22Rv1 (cell line): ENCODE measurements around the gene CXCL1.

Experiments used
- H3K27ac ChIP-seq: fragments of 450-650 bp; 2 replicates; pipeline ENCODE4 v1.5.1; 2017
- ZFX ChIP-seq: fragments of 450-650 bp; IDR thresholded peaks from 2 replicates; pipeline ENCODE4 v1.6.1; 2017; ENCODE audit warnings: antibody characterized with exemption, borderline replicate concordance
- TF ChIP-seq, protein P1 (sequence below): fragments of 450-650 bp; IDR thresholded peaks from 2 replicates; pipeline ENCODE4 v1.5.1; 2017; ENCODE audit warnings: mild to moderate bottlenecking

The CXCL1 gene

DNA sequence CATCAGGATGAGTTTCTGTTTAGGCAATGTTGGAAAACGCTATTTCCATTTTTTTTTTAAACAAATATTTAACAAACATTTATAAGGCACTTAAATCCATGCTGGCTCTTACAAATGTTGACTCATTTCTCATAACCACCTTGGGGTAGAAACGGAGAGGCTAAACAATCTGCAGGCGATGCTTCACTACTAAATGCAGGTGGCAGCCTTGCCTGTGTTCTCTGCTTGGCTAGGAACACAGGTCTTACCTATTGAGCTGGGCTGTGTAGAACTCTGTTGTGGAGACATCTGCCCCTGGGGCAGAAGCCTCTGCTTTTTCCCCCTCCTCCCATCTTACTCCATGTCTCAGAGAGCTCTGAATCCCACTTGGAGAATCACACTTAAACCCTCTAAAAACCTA is 1.4 kb upstream of the CXCL1 start:
- H3K27ac ChIP-seq: no peak overlapping the region
- no peak for TF ChIP-seq ZFX
- TF ChIP-seq, protein P1, sequence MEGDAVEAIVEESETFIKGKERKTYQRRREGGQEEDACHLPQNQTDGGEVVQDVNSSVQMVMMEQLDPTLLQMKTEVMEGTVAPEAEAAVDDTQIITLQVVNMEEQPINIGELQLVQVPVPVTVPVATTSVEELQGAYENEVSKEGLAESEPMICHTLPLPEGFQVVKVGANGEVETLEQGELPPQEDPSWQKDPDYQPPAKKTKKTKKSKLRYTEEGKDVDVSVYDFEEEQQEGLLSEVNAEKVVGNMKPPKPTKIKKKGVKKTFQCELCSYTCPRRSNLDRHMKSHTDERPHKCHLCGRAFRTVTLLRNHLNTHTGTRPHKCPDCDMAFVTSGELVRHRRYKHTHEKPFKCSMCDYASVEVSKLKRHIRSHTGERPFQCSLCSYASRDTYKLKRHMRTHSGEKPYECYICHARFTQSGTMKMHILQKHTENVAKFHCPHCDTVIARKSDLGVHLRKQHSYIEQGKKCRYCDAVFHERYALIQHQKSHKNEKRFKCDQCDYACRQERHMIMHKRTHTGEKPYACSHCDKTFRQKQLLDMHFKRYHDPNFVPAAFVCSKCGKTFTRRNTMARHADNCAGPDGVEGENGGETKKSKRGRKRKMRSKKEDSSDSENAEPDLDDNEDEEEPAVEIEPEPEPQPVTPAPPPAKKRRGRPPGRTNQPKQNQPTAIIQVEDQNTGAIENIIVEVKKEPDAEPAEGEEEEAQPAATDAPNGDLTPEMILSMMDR: no peak

DNA sequence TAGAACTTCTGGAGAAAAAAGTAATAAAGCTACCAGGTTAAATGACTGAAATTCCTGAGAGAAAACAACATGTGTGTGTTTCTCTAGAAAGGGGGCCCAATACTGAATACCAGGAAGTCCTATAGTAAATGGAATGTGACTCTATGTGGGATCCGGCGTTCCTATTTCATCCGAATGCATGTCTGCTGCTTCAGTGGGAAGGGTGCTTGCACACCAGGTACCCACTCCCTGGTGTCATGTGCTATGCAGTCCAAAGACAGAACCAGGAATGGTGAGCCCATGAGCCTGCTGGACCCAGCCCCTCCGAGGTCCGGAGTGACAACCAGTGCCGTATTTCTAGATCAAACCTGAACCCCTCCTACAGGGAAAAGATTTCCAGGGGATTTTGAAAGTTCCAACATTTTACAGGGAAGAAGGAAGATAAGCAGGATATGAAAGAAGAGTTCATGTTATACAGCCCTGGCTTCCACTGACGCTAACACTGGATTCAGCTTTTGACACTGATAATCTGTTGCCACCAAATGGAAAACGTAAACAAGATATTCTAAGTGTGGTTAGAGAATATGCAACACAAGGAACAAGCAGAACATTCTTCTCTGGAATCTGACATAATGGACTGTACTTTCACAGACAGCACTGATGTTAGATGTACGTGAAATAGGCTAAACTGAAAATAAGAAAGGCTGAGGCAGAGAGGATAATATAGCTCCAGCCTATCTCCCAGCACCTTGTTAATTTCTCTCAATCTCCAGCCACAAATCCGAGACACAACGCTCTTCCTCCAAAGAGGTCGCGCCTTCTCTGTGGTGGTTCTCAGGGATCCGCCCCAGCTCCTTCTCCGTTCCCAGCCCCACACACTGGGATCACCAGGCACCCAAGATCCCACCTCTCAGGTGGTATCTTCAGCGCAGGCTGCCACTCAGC is 725 bp upstream of the CXCL1 start:
- H3K27ac ChIP-seq: no peak overlapping the region
- TF ChIP-seq ZFX: no peak
- TF ChIP-seq, protein P1: no peak

DNA sequence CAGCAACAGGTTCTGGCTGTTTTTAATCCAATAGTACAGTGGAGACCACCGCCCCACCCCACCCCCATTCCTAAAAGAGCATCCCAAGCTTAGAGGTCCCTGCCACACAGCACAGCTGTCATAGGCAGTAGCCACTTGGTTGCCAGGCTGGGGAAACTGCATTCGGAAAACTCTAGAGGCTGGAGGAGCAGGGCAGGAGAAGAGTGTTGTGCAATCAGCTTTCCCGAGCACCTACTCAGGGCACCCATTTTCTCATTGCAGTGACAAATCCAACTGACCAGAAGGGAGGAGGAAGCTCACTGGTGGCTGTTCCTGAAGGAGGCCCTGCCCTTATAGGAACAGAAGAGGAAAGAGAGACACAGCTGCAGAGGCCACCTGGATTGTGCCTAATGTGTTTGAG is 1.1 kb downstream of the CXCL1 start:
- no peak for TF ChIP-seq ZFX
- TF ChIP-seq, protein P1: no peak
- H3K27ac ChIP-seq: no peak overlapping the region

DNA sequence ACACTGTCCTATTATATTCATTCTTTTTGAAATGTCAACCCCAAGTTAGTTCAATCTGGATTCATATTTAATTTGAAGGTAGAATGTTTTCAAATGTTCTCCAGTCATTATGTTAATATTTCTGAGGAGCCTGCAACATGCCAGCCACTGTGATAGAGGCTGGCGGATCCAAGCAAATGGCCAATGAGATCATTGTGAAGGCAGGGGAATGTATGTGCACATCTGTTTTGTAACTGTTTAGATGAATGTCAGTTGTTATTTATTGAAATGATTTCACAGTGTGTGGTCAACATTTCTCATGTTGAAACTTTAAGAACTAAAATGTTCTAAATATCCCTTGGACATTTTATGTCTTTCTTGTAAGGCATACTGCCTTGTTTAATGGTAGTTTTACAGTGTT is 1.6 kb downstream of the CXCL1 start:
- H3K27ac ChIP-seq: no peak overlapping the region
- no peak for TF ChIP-seq ZFX
- TF ChIP-seq, protein P1: no peak

DNA sequence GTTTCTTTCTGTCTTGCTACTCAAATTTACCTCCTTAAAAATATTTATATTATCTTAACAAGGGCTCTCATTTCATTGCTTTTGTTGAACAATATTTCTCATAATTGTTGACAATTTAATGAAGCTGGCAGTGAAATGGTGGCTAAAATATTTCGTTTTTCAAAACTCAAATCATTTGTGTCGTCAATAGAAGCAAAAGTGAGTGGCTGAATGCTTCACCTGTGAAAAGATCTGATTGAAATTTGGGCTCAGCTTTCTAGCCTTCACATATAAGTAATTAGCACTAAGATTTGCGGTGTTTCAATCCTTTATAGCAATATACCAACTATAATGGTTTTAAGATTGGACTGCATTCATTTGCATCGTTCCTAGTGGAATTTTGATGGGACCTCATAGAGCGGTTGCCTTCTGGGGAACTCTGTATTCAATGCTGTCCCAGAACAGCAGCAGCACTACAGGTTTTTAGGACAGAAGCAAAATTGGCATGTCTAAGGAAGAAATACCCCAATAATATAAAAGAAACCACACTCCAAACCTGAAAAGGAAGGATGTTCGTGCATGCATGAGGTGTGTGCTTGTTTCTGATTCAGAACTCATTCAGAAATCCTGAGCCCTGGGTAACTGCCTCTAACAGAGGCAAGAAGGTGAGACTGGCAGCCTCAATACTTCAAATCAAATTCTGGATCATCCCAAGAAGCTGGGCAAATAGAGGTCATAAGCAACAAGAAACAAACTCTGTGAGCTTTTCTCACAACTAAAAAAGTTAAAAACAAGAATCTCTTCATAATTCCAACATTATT is 2.5 kb downstream of the CXCL1 start:
- no peak overlapping the region for H3K27ac ChIP-seq
- TF ChIP-seq, protein P1: no peak
- no peak for TF ChIP-seq ZFX

DNA sequence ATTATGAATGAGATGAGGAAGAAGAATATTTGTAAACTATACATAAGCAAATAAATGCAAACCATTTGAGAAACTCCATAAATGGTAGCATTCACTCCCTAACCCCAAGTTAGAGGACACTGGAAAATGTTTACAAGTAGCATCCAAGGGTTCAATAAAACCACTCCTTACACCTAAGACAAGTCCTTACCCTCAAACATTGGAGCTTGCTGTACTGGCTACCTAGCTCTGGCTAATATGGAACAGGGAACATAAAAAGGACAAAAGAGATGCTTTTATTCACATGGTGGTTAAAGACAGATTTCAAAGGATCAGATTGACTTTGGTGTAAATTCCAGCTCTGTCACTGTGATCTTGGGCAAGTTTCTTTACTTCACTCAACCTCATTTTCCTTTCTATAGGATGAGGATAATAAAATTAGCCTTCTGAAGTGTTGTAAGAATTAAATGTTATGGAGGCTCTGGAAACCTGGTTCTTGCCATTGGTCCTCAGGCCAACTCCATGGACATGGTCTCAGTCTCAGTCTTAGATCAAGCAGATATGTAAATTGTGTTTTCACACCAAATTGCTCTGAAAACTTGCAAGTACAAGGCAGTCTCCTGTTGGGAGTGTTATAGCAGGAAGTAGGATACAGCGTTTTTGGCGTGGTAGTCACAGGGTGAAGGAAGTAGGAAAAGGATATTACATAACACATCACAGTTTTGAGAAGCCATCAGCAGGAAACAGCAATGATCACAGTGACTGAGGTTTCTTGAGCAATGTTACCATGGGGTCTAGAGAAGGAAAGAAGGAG is 3.3 kb downstream of the CXCL1 start:
- TF ChIP-seq, protein P1: no peak
- no peak for TF ChIP-seq ZFX
- H3K27ac ChIP-seq: no peak overlapping the region
